ENCODE measurements around the gene PPIF. TPM values are rescaled to one million over a fixed set of nuclear protein-coding genes. Genes with fewer than 3 reads are reported as not detected.

PPIF gene
- total and polyA plus RNA-seq, 2 donors (not counting 3 experiments of a cell fraction or from before 2014, with no cell fraction given): 50.7 to 51.2 TPM

DNA sequence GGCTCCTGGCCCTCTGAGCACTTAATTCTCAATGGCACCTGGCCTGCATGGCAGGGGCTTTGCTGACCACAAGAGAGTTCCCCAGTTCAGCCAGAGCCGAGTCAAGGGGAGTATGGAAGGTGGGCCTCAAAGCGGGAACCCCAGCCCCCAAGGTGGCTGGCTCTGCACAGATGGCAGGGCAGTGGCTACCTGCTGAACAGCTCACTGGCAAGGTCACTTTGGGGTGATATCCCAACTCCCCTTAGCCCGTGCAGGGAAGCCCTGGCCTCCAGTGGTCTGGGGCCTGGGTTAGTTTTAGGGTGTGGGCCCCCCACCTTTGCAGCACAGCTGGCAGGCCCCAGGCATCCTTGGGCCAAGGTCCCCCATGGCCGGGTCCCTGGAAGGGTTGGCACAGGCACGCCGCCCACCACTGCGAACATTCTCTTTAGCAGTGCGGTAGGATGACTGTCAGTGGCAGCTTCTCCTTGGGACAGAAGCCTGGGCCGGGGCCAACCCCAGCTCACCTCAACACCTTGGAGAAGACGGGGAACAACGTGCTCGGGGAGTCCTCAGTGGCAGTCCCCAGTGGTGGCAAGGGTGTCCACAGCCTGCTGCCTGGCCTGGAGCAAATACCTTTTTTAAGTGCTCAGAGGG, 36.8 kb downstream of the PPIF start:
- Histone ChIP-seq H3K4me3 (replicated peaks in 1 of 3; ENCODE audit: insufficient read depth in 1 of 3, low read depth in 1 of 3, low read length in 3 of 3) (no peak overlapping the region), H3K27me3 (ENCODE audit: control insufficient read depth in 2 of 2, insufficient read depth in 2 of 2, low read length in 2 of 2) (peaks cover 0 to 2% of the 10 kb centered on the region in 2 experiments), H3K9ac (replicated peaks; ENCODE audit: extremely low read depth, insufficient read depth, low read length) (no peak overlapping the region), H3K4me1 (ENCODE audit: control insufficient read depth, extremely low read depth, insufficient read depth, low read length) (no peaks in the 10 kb centered on the region), H3K9me3 (replicated peaks; ENCODE audit: control insufficient read depth, insufficient read depth, low read length) (no peaks in the 10 kb centered on the region), H3K9me1 (replicated peaks; ENCODE audit: control insufficient read depth, extremely low read depth, insufficient read depth, low read length) (no peaks in the 10 kb centered on the region), H3K4me2 (ENCODE audit: insufficient read depth, low read length) (no peak overlapping the region), H4K20me1 (replicated peaks; ENCODE audit: control insufficient read depth, extremely low read depth, insufficient read depth, low read length) (no peaks in the 10 kb centered on the region), H2AFZ (ENCODE audit: low read depth, low read length) (no peak overlapping the region), H3K79me2 (ENCODE audit: control insufficient read depth, insufficient read depth, low read length) (no peaks in the 10 kb centered on the region), H3K27ac (ENCODE audit: insufficient read depth, low read depth, low read length) (no peak overlapping the region), H3K36me3 (ENCODE audit: control insufficient read depth in 2 of 2, extremely low read depth in 1 of 2, insufficient read depth in 2 of 2, low read length in 2 of 2) (no peaks in the 10 kb centered on the region)
- TF ChIP-seq, protein P1, sequence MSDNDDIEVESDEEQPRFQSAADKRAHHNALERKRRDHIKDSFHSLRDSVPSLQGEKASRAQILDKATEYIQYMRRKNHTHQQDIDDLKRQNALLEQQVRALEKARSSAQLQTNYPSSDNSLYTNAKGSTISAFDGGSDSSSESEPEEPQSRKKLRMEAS (IDR thresholded peaks at IDR 0.05; ENCODE audit: insufficient read depth, insufficient read length): no peak
- TF ChIP-seq GATA2 (IDR thresholded peaks at IDR 0.05; ENCODE audit: insufficient read depth, insufficient read length, low read depth, low read length) (no peak), MYC (IDR thresholded peaks at IDR 0.05; ENCODE audit: low read depth, low read length) (no peak), CTCF (IDR thresholded peaks at IDR 0.05; ENCODE audit: extremely low read depth in 1 of 2, insufficient read depth in 1 of 2, low read depth in 1 of 2, low read length in 2 of 2) (no peak), POLR2A (IDR thresholded peaks at IDR 0.05; ENCODE audit: low read depth, low read length) (no peak), JUN (IDR thresholded peaks at IDR 0.05; ENCODE audit: borderline replicate concordance, insufficient read depth, insufficient read length, low read depth) (no peak), POLR2AphosphoS5 (IDR thresholded peaks at IDR 0.05; ENCODE audit: insufficient read depth, low read depth, low read length) (no peak), FOS (IDR thresholded peaks at IDR 0.05; ENCODE audit: borderline replicate concordance, insufficient read depth, low read length) (no peak), EZH2 (IDR thresholded peaks at IDR 0.05; ENCODE audit: borderline replicate concordance, low read depth, low read length, severe bottlenecking) (no peak)
- intact Hi-C loops (cut with micrococcal nuclease) (no loop called here), dilution Hi-C loops (cut with MboI; ENCODE audit: extremely low pct_ligation_motif_present, low sequenced_read_pairs) (no loop called here)
- no peak for FAIRE-seq
- DNase-seq (ENCODE audit: low read depth, low spot score): no peak
- CTCF ChIA-PET: interaction anchor here (1.1 to 2.7 kb wide), 3 partner anchors 10 to 84 kb away, joined by 3 to 23 read pairs (median 6); no protein-coding TSS in a partner anchor
- no TSS peak for BruUV-seq (replicated peaks)
- POLR2A ChIA-PET: no interaction called here
